Liver (tissue), 9 donors: ENCODE results near the gene CCDC160. TPM values are rescaled to one million over a fixed set of nuclear protein-coding genes. Genes with fewer than 3 reads are reported as not detected.
"Not testable (repeated sequence)": the region's sequence is repeated elsewhere in the genome, so short reads cannot be mapped to it uniquely, and the experiment has no call there.

Source experiments
- DNase-seq: peaks from one replicate; pipeline ENCODE4 v3.0.0-alpha.2; 2017; ENCODE audit warnings: low spot score
- H3K27ac ChIP-seq, 2 donors: one replicate each; pipeline ENCODE4 v1.7.0; 2013; ENCODE audit warnings: inconsistent platforms in 2 of 2, low read length in 2 of 2, control low read depth in 1 of 2, low read depth in 1 of 2, mild to moderate bottlenecking in 1 of 2
- H3K27me3 ChIP-seq, 4 donors: one replicate each; pipeline versions ENCODE4 v1.6.1 to v1.7.0; 2013; ENCODE audit warnings: low read length in 3 of 4, inconsistent platforms in 1 of 4, mild to moderate bottlenecking in 1 of 4, moderate library complexity in 1 of 4; ENCODE audit not compliant: control insufficient read depth in 4 of 4, insufficient read depth in 4 of 4
- H3K36me3 ChIP-seq, 4 donors: one replicate each; pipeline versions ENCODE4 v1.6.1 to v1.7.0; 2013; ENCODE audit warnings: low read length in 3 of 4, mild to moderate bottlenecking in 3 of 4, low read depth in 1 of 4, moderate library complexity in 1 of 4; ENCODE audit not compliant: control insufficient read depth in 4 of 4, insufficient read depth in 3 of 4
- H3K4me1 ChIP-seq, 4 donors: one replicate each; pipeline versions ENCODE4 v1.6.1 to v1.7.0; 2013; ENCODE audit warnings: low read length in 3 of 4, mild to moderate bottlenecking in 3 of 4, moderate library complexity in 1 of 4; ENCODE audit not compliant: control insufficient read depth in 4 of 4, insufficient read depth in 4 of 4
- H3K4me3 ChIP-seq, 3 donors: one replicate each; pipeline versions ENCODE4 v1.6.1 to v1.7.0; 2013; ENCODE audit warnings: low read length in 3 of 3, control low read depth in 1 of 3, low read depth in 1 of 3, mild to moderate bottlenecking in 1 of 3
- H3K9ac ChIP-seq, 2 donors: one replicate each; pipeline ENCODE4 v1.7.0; 2013; ENCODE audit warnings: low read length in 2 of 2, mild to moderate bottlenecking in 2 of 2, moderate library complexity in 2 of 2, control low read depth in 1 of 2, low read depth in 1 of 2
- H3K9me3 ChIP-seq, 4 donors: one replicate each; pipeline versions ENCODE4 v1.6.1 to v1.7.0; 2013; ENCODE audit warnings: low read length in 3 of 4; ENCODE audit not compliant: control insufficient read depth in 4 of 4
- EGR1 ChIP-seq, 2 donors: IDR thresholded peaks; 2 replicates each; pipeline ENCODE4 v1.6.1; 2016 to 2018; ENCODE audit warnings: antibody characterized with exemption in 2 of 2, low read depth in 2 of 2
- FOXA1 ChIP-seq: IDR thresholded peaks from 2 replicates; pipeline ENCODE4 v1.6.1; 2016; ENCODE audit warnings: antibody characterized with exemption
- FOXA2 ChIP-seq: IDR thresholded peaks from 2 replicates; pipeline ENCODE4 v1.6.1; 2016; ENCODE audit warnings: antibody characterized with exemption
- GABPA ChIP-seq, 2 donors: IDR thresholded peaks in 1 of 2; conservative IDR thresholded peaks in 1 of 2; 2 replicates each; pipeline ENCODE4 v1.6.1; 2016; ENCODE audit warnings: antibody characterized with exemption in 2 of 2, mild to moderate bottlenecking in 1 of 2, moderate library complexity in 1 of 2
- HNF4A ChIP-seq, 2 donors: conservative IDR thresholded peaks; 2 replicates each; pipeline ENCODE4 v1.6.1; 2016; ENCODE audit warnings: antibody characterized with exemption in 2 of 2, mild to moderate bottlenecking in 2 of 2
- HNF4G ChIP-seq: IDR thresholded peaks from 2 replicates; pipeline ENCODE4 v1.6.1; 2016; ENCODE audit warnings: antibody characterized with exemption
- JUND ChIP-seq, 2 donors: IDR thresholded peaks; 2 replicates each; pipeline ENCODE4 v1.6.1; 2016; ENCODE audit warnings: antibody characterized with exemption in 2 of 2
- NR2F2 ChIP-seq: IDR thresholded peaks from 2 replicates; pipeline ENCODE4 v1.6.1; 2016; ENCODE audit warnings: antibody characterized with exemption
- RAD21 ChIP-seq, 2 donors: IDR thresholded peaks; 2 replicates each; pipeline ENCODE4 v1.6.1; 2016; ENCODE audit warnings: antibody characterized with exemption in 2 of 2, mild to moderate bottlenecking in 2 of 2
- SP1 ChIP-seq: IDR thresholded peaks from 2 replicates; pipeline ENCODE4 v1.6.1; 2018; ENCODE audit warnings: antibody characterized with exemption, mild to moderate bottlenecking
- TAF1 ChIP-seq: conservative IDR thresholded peaks from 2 replicates; pipeline ENCODE4 v1.6.1; 2016; ENCODE audit warnings: antibody characterized with exemption, mild to moderate bottlenecking
- YY1 ChIP-seq: IDR thresholded peaks from 2 replicates; pipeline ENCODE4 v1.6.1; 2016; ENCODE audit warnings: antibody characterized with exemption, mild to moderate bottlenecking
- WGBS: extraction: QIAGEN DNeasy Blood & Tissue Kit; methylation state at CpG from one replicate; pipeline ENCODE4 v1.1.7; 2013; 5-methylcytosine and 5-hydroxymethylcytosine counted together
- polyA plus RNA-seq, 2 donors: library from polyadenylated mRNA; stranded (reverse) in 1 of 2; unstranded in 1 of 2; fragments of 200-250 nt in 1 of 2; fragments of >200 nt in 1 of 2; fragmentation: Nextera tagmentation in 1 of 2; extraction: Ambion mirVana in 1 of 2; gene quantifications; one replicate each; pipeline versions ENCODE4 v1.2.1 to v1.2.3, GENCODE V29; 2013 to 2015
- total RNA-seq, 2 donors: library from RNA; depleted of rRNA; stranded (reverse); fragments of >200 nt; gene quantifications; one replicate each; pipeline ENCODE4 v1.2.3, GENCODE V29; 2014
- TF ChIP-seq, protein P1 (sequence below): IDR thresholded peaks from 2 replicates; pipeline ENCODE4 v1.6.1; 2016; ENCODE audit warnings: antibody characterized with exemption
- TF ChIP-seq, protein P2 (sequence below): IDR thresholded peaks from 2 replicates; pipeline ENCODE4 v1.6.1; 2016; ENCODE audit warnings: antibody characterized with exemption
- TF ChIP-seq, protein P3 (sequence below): fragments of 150-350 bp; IDR thresholded peaks from 2 replicates; pipeline ENCODE4 v1.5.1; 2017; ENCODE audit warnings: improper control_type of control experiment, low read depth, low read length; ENCODE audit not compliant: missing input control
- donor health status: healthy.
- donor health status: healthy.
- donor health status: healthy.
- donor health status: healthy.
- donor health status: healthy.

Gene CCDC160
- total and polyA plus RNA-seq, 4 donors: 0.05 to 0.17 TPM; not detected in 2

DNA sequence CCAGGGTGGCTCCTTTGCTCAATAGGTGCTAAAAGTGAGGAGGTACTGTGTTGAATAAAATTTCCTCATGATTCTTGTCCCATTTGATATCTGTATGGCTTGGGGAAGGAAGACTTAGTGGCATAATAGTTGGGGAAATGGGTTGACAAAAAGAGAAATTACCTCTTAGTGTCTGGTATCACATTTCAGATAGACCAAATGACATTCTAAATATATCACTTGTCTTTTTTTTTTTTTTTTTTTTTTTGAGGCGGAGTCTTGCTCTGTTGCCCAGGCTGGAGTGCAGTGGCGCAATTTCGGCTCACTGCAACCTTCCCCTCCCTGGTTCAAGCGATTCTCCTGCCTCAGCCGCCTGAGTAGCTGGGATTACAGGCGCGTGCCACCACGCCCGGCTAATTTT lies 1.2 kb downstream of the CCDC160 start:
- H3K4me3 ChIP-seq, H3K4me1 ChIP-seq, DNase-seq, H3K36me3 ChIP-seq, H3K9ac ChIP-seq, H3K27ac ChIP-seq, H3K9me3 ChIP-seq: not testable (repeated sequence)
- H3K27me3 ChIP-seq: peaks cover 0 to 11% (median 0%) of the 10 kb centered on the region in 4 donors
- WGBS: 92% methylated on average over 8 of the region's 9 CpGs

DNA sequence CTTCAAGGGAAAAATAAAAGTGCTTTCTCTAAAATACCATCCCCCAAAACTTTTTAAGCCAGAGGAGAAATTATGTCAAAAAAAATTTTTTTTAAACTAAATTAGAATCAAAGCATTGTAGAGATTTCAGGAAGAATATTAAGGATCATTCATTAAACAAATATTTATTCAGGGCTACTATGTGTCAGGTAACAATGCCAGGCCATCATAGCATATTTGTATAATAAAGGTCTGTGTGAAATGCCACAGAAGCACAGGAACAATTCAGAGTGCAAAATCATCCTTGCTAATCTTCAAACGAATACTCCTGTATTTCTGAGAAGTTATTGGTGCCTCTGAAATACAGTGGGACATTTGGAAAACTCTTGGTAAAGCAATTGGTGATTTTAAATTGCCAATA lies 2.0 kb downstream of the CCDC160 start:
- DNase-seq: no peak
- TF ChIP-seq EGR1 (IDR thresholded peaks at IDR 0.05; ENCODE audit: low read depth in 2 of 2) (no peak), NR2F2 (no peak), GABPA (IDR thresholded peaks at IDR 0.05 in 1 of 2, conservative IDR thresholded peaks at IDR 0.05 in 1 of 2) (no peak), YY1 (no peak), FOXA2 (no peak), SP1 (no peak), JUND (IDR thresholded peaks at IDR 0.05) (no peak), HNF4A (conservative IDR thresholded peaks at IDR 0.05) (no peak), RAD21 (IDR thresholded peaks at IDR 0.05) (no peak), TAF1 (no peak), FOXA1 (no peak)
- TF ChIP-seq, protein P1, sequence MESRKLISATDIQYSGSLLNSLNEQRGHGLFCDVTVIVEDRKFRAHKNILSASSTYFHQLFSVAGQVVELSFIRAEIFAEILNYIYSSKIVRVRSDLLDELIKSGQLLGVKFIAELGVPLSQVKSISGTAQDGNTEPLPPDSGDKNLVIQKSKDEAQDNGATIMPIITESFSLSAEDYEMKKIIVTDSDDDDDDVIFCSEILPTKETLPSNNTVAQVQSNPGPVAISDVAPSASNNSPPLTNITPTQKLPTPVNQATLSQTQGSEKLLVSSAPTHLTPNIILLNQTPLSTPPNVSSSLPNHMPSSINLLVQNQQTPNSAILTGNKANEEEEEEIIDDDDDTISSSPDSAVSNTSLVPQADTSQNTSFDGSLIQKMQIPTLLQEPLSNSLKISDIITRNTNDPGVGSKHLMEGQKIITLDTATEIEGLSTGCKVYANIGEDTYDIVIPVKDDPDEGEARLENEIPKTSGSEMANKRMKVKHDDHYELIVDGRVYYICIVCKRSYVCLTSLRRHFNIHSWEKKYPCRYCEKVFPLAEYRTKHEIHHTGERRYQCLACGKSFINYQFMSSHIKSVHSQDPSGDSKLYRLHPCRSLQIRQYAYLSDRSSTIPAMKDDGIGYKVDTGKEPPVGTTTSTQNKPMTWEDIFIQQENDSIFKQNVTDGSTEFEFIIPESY: no peak
- TF ChIP-seq, protein P2, sequence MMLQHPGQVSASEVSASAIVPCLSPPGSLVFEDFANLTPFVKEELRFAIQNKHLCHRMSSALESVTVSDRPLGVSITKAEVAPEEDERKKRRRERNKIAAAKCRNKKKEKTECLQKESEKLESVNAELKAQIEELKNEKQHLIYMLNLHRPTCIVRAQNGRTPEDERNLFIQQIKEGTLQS: no peak
- TF ChIP-seq, protein P3, sequence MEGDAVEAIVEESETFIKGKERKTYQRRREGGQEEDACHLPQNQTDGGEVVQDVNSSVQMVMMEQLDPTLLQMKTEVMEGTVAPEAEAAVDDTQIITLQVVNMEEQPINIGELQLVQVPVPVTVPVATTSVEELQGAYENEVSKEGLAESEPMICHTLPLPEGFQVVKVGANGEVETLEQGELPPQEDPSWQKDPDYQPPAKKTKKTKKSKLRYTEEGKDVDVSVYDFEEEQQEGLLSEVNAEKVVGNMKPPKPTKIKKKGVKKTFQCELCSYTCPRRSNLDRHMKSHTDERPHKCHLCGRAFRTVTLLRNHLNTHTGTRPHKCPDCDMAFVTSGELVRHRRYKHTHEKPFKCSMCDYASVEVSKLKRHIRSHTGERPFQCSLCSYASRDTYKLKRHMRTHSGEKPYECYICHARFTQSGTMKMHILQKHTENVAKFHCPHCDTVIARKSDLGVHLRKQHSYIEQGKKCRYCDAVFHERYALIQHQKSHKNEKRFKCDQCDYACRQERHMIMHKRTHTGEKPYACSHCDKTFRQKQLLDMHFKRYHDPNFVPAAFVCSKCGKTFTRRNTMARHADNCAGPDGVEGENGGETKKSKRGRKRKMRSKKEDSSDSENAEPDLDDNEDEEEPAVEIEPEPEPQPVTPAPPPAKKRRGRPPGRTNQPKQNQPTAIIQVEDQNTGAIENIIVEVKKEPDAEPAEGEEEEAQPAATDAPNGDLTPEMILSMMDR: no peak
- Histone ChIP-seq H3K4me1 (peaks cover 0 to 2% (median 0%) of the 10 kb centered on the region in 4 donors), H3K27me3 (peaks cover 0 to 11% (median 0%) of the 10 kb centered on the region in 4 donors), H3K4me3 (no peak overlapping the region), H3K36me3 (no peaks in the 10 kb centered on the region), H3K9ac (no peak overlapping the region), H3K27ac (no peak overlapping the region), H3K9me3 (no peaks in the 10 kb centered on the region)
- 62% methylated on average over 1 of the region's 1 CpG for WGBS

DNA sequence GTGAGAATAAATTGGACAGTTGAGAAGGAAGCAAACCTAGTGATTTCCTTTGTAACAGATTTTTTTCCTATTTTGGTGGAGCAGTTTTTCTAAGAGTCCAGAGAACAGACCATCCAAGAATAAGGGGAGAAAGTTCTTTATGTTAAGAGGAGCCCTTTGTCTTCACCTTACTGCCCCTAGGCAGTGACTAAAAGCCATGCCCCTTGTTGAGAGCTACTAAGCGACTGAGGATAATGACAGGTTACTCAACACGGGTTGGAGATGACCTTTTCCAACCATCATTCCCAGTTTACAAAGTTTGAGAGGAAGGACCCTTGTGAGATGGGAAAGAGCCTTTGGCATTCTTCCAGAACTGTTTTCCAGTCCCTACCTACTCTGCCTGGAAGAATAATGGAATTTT lies 3.2 kb downstream of the CCDC160 start:
- Histone ChIP-seq H3K27ac (no peak overlapping the region), H3K4me3 (no peak overlapping the region), H3K4me1 (peaks cover 0 to 2% (median 0%) of the 10 kb centered on the region in 4 donors), H3K9me3 (no peaks in the 10 kb centered on the region), H3K36me3 (no peaks in the 10 kb centered on the region), H3K27me3 (peaks cover 0 to 11% (median 0%) of the 10 kb centered on the region in 4 donors), H3K9ac (no peak overlapping the region)
- DNase-seq: no peak
- 45% methylated on average over 2 of the region's 2 CpGs for WGBS
- TF ChIP-seq HNF4G: no peak
